HepG2 (cell line): Measurements from ENCODE around the gene RHOBTB3. TPM values are rescaled to one million over a fixed set of nuclear protein-coding genes. Genes with fewer than 3 reads are reported as not detected.

Experiments
- CBX5 ChIP-seq: sonication (generic); formaldehyde crosslinking; IDR thresholded peaks from 2 replicates; pipeline ENCODE4 v1.4.0; 2020; ENCODE audit warnings: missing genetic modification reagents, borderline replicate concordance
- ERF ChIP-seq: IDR thresholded peaks from 2 replicates; pipeline ENCODE4 v1.6.1; 2018; ENCODE audit warnings: missing biosample characterization, missing genetic modification reagents
- FOXA3 ChIP-seq: IDR thresholded peaks from 2 replicates; pipeline ENCODE4 v1.6.1; 2016; ENCODE audit warnings: missing genetic modification reagents, missing compliant biosample characterization
- FOXP1 ChIP-seq, 2 experiments: fragments of 450-650 bp in 1 of 2; IDR thresholded peaks; 2 replicates each; pipeline ENCODE4 v1.6.1; 2017 to 2018; ENCODE audit warnings: antibody characterized with exemption in 1 of 2
- GABPA ChIP-seq, 2 experiments: IDR thresholded peaks; 2 replicates each; pipeline ENCODE4 v1.6.1; 2011 to 2016; ENCODE audit warnings: low read depth in 2 of 2, low read length in 1 of 2, missing biosample characterization in 1 of 2, missing genetic modification characterization in 1 of 2
- GATAD1 ChIP-seq: IDR thresholded peaks from 2 replicates; pipeline ENCODE4 v1.6.1; 2016; ENCODE audit warnings: missing genetic modification reagents, missing compliant biosample characterization
- HMG20A ChIP-seq: IDR thresholded peaks from 2 replicates; pipeline ENCODE4 v1.6.1; 2016; ENCODE audit warnings: borderline replicate concordance
- IRF2 ChIP-seq: IDR thresholded peaks from 2 replicates; pipeline ENCODE4 v1.6.1; 2018; ENCODE audit warnings: missing genetic modification reagents, missing compliant biosample characterization
- KAT8 ChIP-seq: IDR thresholded peaks from 2 replicates; pipeline ENCODE4 v1.6.1; 2016; ENCODE audit warnings: missing genetic modification reagents, missing compliant biosample characterization
- MEF2D ChIP-seq: sonication (generic); formaldehyde crosslinking; IDR thresholded peaks from 2 replicates; pipeline ENCODE4 v1.5.1; 2020; ENCODE audit warnings: mild to moderate bottlenecking, missing genetic modification reagents
- NBN ChIP-seq: fragments of 450-650 bp; conservative IDR thresholded peaks from 2 replicates; pipeline ENCODE4 v1.6.1; 2017
- PHF21A ChIP-seq: sonication (generic); formaldehyde crosslinking; IDR thresholded peaks from 2 replicates; pipeline ENCODE4 v1.5.0; 2020; ENCODE audit warnings: mild to moderate bottlenecking, missing genetic modification reagents
- POGZ ChIP-seq: sonication (generic); formaldehyde crosslinking; IDR thresholded peaks from 2 replicates; pipeline ENCODE4 v1.4.0; 2020; ENCODE audit warnings: mild to moderate bottlenecking, missing genetic modification reagents
- RCOR2 ChIP-seq: IDR thresholded peaks from 2 replicates; pipeline ENCODE4 v1.6.1; 2016; ENCODE audit warnings: missing biosample characterization, missing genetic modification reagents
- RXRA ChIP-seq: sonication (generic); formaldehyde crosslinking; IDR thresholded peaks from 2 replicates; pipeline ENCODE4 v1.5.1; 2020; ENCODE audit warnings: missing genetic modification reagents
- SIX4 ChIP-seq: sonication (generic); formaldehyde crosslinking; IDR thresholded peaks from 2 replicates; pipeline ENCODE4 v1.4.0; 2020; ENCODE audit warnings: missing genetic modification reagents
- SMYD3 ChIP-seq: sonication (generic); formaldehyde crosslinking; IDR thresholded peaks from 2 replicates; pipeline ENCODE4 v1.8.1; 2023; ENCODE audit warnings: mild to moderate bottlenecking, missing genetic modification reagents
- SOX6 ChIP-seq, 2 experiments: fragments of 450-650 bp in 1 of 2; sonication (generic) in 1 of 2; formaldehyde crosslinking in 1 of 2; IDR thresholded peaks; 2 replicates each; pipeline versions ENCODE4 v1.4.0 to v1.6.1; 2017 to 2020; ENCODE audit warnings: antibody characterized with exemption in 1 of 2, mild to moderate bottlenecking in 1 of 2, missing genetic modification reagents in 1 of 2
- TAF1 ChIP-seq: sonication (generic); formaldehyde crosslinking; IDR thresholded peaks from 2 replicates; pipeline ENCODE4 v1.4.0; 2020; ENCODE audit warnings: missing genetic modification reagents
- TARDBP ChIP-seq: sonication (generic); formaldehyde crosslinking; IDR thresholded peaks from 2 replicates; pipeline ENCODE4 v1.8.0; 2022; ENCODE audit warnings: mild to moderate bottlenecking, missing genetic modification reagents
- TGIF2 ChIP-seq: IDR thresholded peaks from 2 replicates; pipeline ENCODE4 v1.6.1; 2016; ENCODE audit warnings: control low read depth, missing compliant biosample characterization
- THRA ChIP-seq: sonication (generic); formaldehyde crosslinking; IDR thresholded peaks from 2 replicates; pipeline ENCODE4 v1.4.0; 2020; ENCODE audit warnings: missing genetic modification reagents, borderline replicate concordance
- ZKSCAN8 ChIP-seq: IDR thresholded peaks from 2 replicates; pipeline ENCODE4 v1.6.1; 2016; ENCODE audit warnings: borderline replicate concordance, missing genetic modification reagents, missing compliant biosample characterization
- ZMYM2 ChIP-seq: sonication (generic); formaldehyde crosslinking; IDR thresholded peaks from 2 replicates; pipeline ENCODE4 v1.8.0; 2022; ENCODE audit warnings: mild to moderate bottlenecking, missing genetic modification reagents
- ZNF10 ChIP-seq: sonication (generic); formaldehyde crosslinking; IDR thresholded peaks from 2 replicates; pipeline ENCODE4 v1.4.0; 2020; ENCODE audit warnings: mild to moderate bottlenecking, low read depth, missing genetic modification reagents, borderline replicate concordance
- ZNF335 ChIP-seq: sonication (generic); formaldehyde crosslinking; IDR thresholded peaks from 2 replicates; pipeline ENCODE4 v1.4.0; 2020; ENCODE audit warnings: missing genetic modification reagents
- ZNF567 ChIP-seq: sonication (generic); formaldehyde crosslinking; IDR thresholded peaks from 2 replicates; pipeline ENCODE4 v1.8.1; 2023; ENCODE audit warnings: mild to moderate bottlenecking, missing genetic modification reagents, borderline replicate concordance
- ZNF792 ChIP-seq: IDR thresholded peaks from 2 replicates; pipeline ENCODE4 v1.6.1; 2016
- polyA plus RNA-seq, 8 experiments: library from polyadenylated mRNA; depleted of rRNA in 3 of 8; stranded (reverse) in 7 of 8; unstranded in 1 of 8; fragments of >200 nt; fragmentation: Illumina TruSeq in 4 of 8; extraction: Trizol in 4 of 8; gene quantifications; 2 replicates each; pipeline versions ENCODE4 v1.2.1 to v1.2.3, GENCODE V29; 2011 to 2016; ENCODE audit warnings: low read depth in 4 of 8, missing spikeins in 1 of 8, mixed read lengths in 1 of 8; ENCODE audit not compliant: insufficient read depth in 1 of 8
- total RNA-seq, 5 experiments: library from RNA; depleted of rRNA; stranded (reverse); fragments of >200 nt; fragmentation: Illumina TruSeq; extraction: Trizol; gene quantifications; 2 replicates each; pipeline ENCODE4 v1.2.3, GENCODE V29; 2016; ENCODE audit warnings: low read depth in 1 of 5
- TF ChIP-seq, protein P1 (sequence below): IDR thresholded peaks from 2 replicates; pipeline ENCODE4 v1.6.1; 2016; ENCODE audit warnings: low read depth, borderline replicate concordance
- TF ChIP-seq, protein P2 (sequence below): sonication (generic); formaldehyde crosslinking; IDR thresholded peaks from 2 replicates; pipeline ENCODE4 v1.4.0; 2020; ENCODE audit warnings: missing genetic modification reagents

RHOBTB3 gene
- total and polyA plus RNA-seq, 2 of the 13 experiments (the other 11 are each of a cell fraction or from before 2014, with no cell fraction given) = 31.6 to 35.4 TPM

DNA sequence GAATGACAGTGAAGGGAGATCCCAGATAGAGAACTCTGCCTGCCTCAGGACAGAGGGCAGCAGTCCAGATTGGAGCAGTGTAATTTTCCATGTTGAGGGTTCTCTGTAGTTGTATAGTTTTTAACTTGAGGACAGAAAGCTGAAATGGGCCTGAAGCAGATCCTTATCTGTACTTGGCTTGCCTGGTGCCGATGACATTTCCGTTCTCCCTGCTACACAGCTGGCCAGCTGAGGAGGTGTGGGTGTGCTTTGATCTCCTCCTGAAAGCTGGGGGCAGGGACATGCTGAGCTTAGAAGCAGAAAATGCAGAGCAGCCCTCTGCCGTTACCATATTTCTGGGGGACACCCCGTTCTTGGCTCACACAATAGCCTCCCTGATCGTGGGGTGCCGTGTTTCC is 80.9 kb downstream of the RHOBTB3 start (continued):
- TF ChIP-seq MEF2D (CRISPR knock-in tag) (peak; percentile 24; the same call in 1 of the 2 replicates), ZNF335 (CRISPR knock-in tag) (peak; percentile 18; the same call in 1 of the 2 replicates), ZNF567 (CRISPR knock-in tag) (no peak), POGZ (CRISPR knock-in tag) (peak; percentile 16; the same call in 1 of the 2 replicates), ZNF792 (CRISPR knock-in tag) (0 out of 2 replicates have a peak, but pooled peaks have one; percentile 49), TGIF2 (CRISPR knock-in tag) (peak; percentile 89), ZKSCAN8 (CRISPR knock-in tag) (peak; percentile 76; the same call in 1 of the 2 replicates), IRF2 (peak; percentile 17; the same call in 1 of the 2 replicates), ZMYM2 (CRISPR knock-in tag) (0 out of 2 replicates have a peak, but pooled peaks have one; percentile 27), SMYD3 (CRISPR knock-in tag) (no peak), TAF1 (CRISPR knock-in tag) (0 out of 2 replicates have a peak, but pooled peaks have one; percentile 17), ZNF10 (CRISPR knock-in tag) (no peak), GATAD1 (0 out of 2 replicates have a peak, but pooled peaks have one; percentile 18), SIX4 (CRISPR knock-in tag) (no peak), GABPA (IDR thresholded peaks at IDR 0.05; ENCODE audit: low read depth, low read length) (no peak), GABPA (CRISPR knock-in tag; IDR thresholded peaks at IDR 0.05; ENCODE audit: low read depth) (peak; percentile 16; the same call in 1 of the 2 replicates), NBN (no peak), FOXP1 (IDR thresholded peaks at IDR 0.05) (no peak), FOXP1 (CRISPR knock-in tag; IDR thresholded peaks at IDR 0.05) (peak; percentile 58; the same call in 1 of the 2 replicates), RXRA (peak; percentile 51; the same call in 1 of the 2 replicates), HMG20A (peak; percentile 46; the same call in 1 of the 2 replicates), KAT8 (CRISPR knock-in tag) (peak; percentile 69), TARDBP (CRISPR knock-in tag) (0 out of 2 replicates have a peak, but pooled peaks have one; percentile 22), THRA (no peak), PHF21A (CRISPR knock-in tag) (peak; percentile 53), FOXA3 (CRISPR knock-in tag) (0 out of 2 replicates have a peak, but pooled peaks have one; percentile 41), ERF (peak; percentile 62; the same call in 1 of the 2 replicates), CBX5 (CRISPR knock-in tag) (peak; percentile 60; the same call in 1 of the 2 replicates), RCOR2 (CRISPR knock-in tag) (0 out of 2 replicates have a peak, but pooled peaks have one; percentile 54), SOX6 (IDR thresholded peaks at IDR 0.05) (no peak), SOX6 (CRISPR knock-in tag; IDR thresholded peaks at IDR 0.05) (peak; percentile 56; the same call in 1 of the 2 replicates)
- TF ChIP-seq, protein P1, sequence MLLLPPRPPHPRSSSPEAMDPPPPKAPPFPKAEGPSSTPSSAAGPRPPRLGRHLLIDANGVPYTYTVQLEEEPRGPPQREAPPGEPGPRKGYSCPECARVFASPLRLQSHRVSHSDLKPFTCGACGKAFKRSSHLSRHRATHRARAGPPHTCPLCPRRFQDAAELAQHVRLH (CRISPR knock-in tag) = 0 out of 2 replicates have a peak, but pooled peaks have one; percentile 64
- TF ChIP-seq, protein P2, sequence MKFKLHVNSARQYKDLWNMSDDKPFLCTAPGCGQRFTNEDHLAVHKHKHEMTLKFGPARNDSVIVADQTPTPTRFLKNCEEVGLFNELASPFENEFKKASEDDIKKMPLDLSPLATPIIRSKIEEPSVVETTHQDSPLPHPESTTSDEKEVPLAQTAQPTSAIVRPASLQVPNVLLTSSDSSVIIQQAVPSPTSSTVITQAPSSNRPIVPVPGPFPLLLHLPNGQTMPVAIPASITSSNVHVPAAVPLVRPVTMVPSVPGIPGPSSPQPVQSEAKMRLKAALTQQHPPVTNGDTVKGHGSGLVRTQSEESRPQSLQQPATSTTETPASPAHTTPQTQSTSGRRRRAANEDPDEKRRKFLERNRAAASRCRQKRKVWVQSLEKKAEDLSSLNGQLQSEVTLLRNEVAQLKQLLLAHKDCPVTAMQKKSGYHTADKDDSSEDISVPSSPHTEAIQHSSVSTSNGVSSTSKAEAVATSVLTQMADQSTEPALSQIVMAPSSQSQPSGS (CRISPR knock-in tag) = 0 out of 2 replicates have a peak, but pooled peaks have one; percentile 57
